GOT3 (cell line): ENCODE measurements around the gene CDK5.
"Not testable (repeated sequence)": the region's sequence is repeated elsewhere in the genome, so short reads cannot be mapped to it uniquely, and the experiment has no call there.

Source experiments
- DNase-seq: peaks from one replicate; lab custom pipeline; 2025; ENCODE audit warnings: mixed read lengths; lab: John Stamatoyannopoulos, UW

The CDK5 gene

DNA sequence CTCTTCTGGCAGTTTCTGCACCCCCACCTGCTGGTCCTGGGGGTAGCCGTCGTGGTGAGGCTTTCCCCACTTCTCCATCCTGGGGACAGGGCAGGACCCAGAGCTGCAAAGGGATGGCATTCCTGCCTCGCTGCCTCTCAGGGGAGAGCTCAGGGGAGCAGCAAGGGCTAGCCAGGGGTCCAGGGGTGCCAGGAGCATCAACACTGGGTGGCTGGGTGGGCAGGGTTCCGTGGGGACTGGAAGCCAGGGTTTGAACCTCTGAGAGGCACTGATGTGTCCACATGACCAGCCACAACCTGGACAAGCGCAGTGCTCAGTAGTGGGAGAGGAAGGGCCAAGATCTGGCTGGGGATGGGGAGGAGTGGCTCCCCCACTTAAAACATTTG is 23.8 kb downstream of the CDK5 start:
- no peak for DNase-seq

GRCh38 chr7:151032936-151033863 is 24.5 kb downstream of the CDK5 start:
- DNase-seq: no peak

GRCh38 chr7:151031011-151031410 is 26.7 kb downstream of the CDK5 start:
- DNase-seq: no peak

- DNase-seq: no peak
Observed at GRCh38 chr7:151028948-151029501, 28.7 kb downstream of the CDK5 start.

GRCh38 chr7:151028131-151028947 is 29.4 kb downstream of the CDK5 start, which contains the start of gene ABCB8:
ABCB8 (plus strand) TSS chr7:151028450; CDS start chr7:151028516, 66 bp downstream.
- DNase-seq: peak; percentile 97

- DNase-seq: not testable (repeated sequence)
Observed at GRCh38 chr7:151027728-151028130, 30.0 kb downstream of the CDK5 start.

DNA sequence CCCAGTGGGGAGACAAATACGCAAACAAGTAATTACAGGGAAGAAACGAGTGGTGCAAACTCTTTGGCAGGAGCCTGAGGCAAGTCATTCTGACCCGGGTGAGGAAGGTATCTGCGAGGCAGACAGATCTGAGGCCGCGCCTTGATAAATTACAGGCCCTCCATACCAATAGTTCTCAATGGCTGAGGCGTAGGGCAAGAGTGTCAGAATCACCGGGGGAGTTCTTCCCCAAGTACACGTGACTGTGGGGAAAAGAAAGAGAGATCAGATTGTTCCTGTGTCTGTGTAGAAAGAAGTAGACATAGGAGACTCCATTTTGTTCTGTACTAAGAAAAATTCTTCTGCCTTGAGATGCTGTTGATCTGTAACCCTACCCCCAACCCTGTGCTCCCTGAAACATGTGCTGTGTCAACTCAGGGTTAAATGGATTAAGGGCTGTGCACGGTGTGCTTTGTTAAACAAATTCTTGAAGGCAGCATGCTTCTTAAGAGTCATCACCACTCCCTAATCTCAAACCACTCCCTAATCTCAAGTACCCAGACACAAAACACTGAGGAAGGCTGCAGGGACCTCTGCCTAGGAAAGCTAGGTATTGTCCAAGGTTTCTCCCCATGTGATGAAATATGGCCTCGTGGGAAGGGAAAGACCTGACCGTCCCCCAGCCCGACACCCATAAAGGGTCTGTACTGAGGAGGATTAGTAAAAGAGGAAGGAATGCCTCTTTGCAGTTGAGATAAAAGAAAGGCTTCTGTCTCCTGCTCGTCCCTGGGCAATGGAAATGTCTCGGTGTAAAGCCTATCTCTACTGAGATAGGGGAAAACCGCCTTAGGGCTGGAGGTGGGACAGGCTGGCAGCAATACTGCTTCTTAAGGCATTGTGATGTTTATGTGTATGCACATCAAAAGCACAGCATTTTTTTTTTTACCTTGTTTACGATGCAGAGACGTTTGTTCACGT is 30.6 kb downstream of the CDK5 start:
- not testable (repeated sequence) for DNase-seq

GRCh38 chr7:151025924-151026671 is 31.6 kb downstream of the CDK5 start:
- no peak for DNase-seq

- DNase-seq: no peak
Observed at GRCh38 chr7:151024435-151025056, 33.2 kb downstream of the CDK5 start, which contains the start of gene ATG9B. ATG9B (minus strand) TSS chr7:151024494; CDS start chr7:151024423, 71 bp downstream.

DNA sequence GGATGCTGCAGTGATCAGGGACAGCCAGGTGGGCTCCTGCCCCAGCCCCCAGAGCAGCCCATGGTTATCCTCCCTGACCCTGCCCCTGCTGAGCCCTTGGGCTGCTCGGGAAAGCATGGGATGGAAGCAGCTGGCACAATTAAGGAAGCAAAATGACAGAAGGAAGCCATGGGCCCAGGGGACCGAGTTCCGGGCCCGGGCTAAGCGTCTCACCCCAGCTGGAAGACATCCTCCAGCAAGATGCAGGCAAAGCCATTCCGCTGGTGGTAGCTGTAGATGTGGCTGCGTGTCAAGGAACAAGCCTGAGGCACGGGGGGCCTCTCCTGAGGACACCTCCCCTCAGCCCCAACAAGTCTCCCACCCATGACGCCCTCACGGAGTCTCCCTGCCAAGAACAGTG is 34.5 kb downstream of the CDK5 start:
- no peak for DNase-seq

GRCh38 chr7:151020231-151020630 is 37.5 kb downstream of the CDK5 start:
- DNase-seq: no peak

- DNase-seq: no peak
Observed at GRCh38 chr7:151019130-151019447, 38.6 kb downstream of the CDK5 start.

DNA sequence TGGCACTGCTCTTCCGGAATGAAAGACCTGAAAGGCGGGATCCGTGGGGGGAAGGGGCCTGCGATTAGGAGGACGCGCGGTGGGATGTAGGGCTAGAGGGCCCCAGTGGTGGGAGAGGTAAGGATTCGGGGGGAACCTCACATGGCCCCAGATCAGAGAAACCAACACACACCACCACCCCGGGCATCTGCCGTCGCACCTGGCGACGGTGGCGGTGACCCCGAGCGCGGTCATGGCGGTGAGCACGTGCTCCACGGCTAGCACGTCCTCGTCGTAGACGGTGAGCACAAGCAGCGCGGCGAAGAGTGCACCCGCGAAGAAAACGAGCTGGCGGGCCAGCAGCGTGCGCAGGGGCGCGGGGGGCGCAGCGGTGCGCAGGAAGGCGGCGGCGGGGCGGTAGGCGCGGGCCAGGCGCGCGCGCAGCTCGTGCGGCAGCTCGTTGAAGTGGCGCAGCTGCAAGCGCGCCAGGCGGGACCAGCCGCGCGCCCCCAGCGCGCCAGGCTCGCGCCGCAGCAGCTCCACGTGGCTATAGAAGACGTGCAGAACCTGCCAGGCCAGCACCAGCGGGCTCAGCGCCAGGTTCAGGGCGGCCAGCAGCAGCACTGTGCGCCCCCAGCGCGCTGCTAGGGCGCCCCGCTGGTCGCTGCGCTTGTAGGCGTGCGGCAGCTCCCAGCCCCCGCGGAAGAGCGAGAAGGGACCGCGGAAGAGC is 39.1 kb downstream of the CDK5 start:
- DNase-seq: no peak

DNA sequence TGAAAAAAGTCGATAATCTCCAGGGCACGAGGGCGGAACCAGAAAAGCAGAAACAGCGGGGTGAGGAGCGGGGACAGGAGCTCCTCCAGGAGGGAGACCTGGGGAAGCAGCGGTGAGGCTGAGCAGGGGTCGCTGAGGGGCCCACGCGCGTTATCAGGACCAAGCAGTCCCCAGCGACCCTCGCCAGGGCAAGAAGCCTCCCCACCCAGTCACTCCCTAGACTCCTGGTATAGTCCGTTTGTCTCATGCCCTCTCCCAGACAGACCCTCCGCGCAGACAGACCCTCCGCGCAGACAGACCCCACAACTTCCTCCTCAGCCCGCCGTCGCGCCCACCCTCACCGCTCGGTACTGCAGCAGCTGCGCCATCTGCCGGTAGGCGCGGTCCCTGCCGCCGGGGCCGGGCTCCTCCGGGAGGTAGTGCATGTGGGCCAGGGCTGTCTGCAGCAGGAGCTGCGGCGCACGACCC is 39.7 kb downstream of the CDK5 start:
- DNase-seq: peak; percentile 12

GRCh38 chr7:151017370-151017952 is 40.2 kb downstream of the CDK5 start:
- DNase-seq: no peak

DNA sequence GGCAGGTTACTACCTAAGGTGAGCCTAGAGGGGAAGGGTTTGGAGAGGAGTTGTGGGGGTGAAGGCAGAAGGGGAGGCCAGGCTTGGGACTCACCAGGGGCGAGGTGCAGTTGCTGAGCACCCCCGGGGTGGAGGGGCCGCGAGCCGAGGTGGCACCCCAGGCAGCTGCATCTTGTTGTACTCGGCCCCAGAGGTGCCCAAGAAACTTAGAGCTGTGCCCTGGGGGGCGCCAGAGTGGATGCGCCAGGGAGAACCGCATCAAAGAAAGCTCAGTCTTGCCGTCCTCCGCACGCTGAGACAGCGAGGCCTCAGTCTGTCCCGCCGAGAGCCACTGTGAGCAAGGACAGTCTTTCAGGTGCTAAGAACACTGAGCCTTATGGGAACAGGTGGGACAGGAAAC is 40.8 kb downstream of the CDK5 start:
- DNase-seq: no peak

DNA sequence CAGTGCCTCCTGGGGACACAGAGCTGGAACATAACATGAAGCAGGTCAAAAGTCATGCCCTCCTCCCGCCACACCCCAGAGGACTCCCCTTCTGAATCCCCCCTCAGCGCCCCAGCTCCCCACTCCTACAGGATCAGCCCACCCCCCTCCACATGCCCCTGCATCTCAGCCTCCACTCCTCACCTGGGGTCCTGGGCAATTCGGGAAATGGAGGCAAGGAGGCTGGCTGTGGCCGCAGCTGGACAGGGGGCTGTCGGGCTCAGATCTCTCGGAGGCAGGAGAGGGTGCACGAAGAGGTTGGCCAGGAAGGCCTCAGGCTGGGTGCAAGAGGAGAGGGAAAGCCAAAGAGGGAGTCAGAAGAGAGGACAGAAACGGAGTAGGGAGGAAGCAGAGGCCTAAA is 41.2 kb downstream of the CDK5 start:
- DNase-seq: no peak

- DNase-seq: no peak
Observed at GRCh38 chr7:151015967-151016366, 41.7 kb downstream of the CDK5 start.

- DNase-seq: no peak
Observed at GRCh38 chr7:151014950-151015349, 42.7 kb downstream of the CDK5 start.
